Astrocyte of the cerebellum (primary cell): ENCODE measurements around the gene NFKB1.

Experiments used
- DNase-seq: peaks from one replicate; pipeline ENCODE4 v3.0.0-alpha.2; 2011; ENCODE audit warnings: low read depth
- H3K4me3 ChIP-seq: 2 replicates; pipeline ENCODE4 v1.5.1; 2011; ENCODE audit warnings: mild to moderate bottlenecking, low read depth, low read length, moderate library complexity
- CTCF ChIP-seq: IDR thresholded peaks from 2 replicates; pipeline ENCODE4 v1.5.1; 2012; ENCODE audit warnings: low read length, low read depth, moderate library complexity, mild to moderate bottlenecking; ENCODE audit errors: missing control alignments
- in situ Hi-C: cut with HindIII; loops from 2 replicates; pipeline ENCODE4 v1.10.0; 2017; ENCODE audit warnings: low sequenced_read_pairs

Gene NFKB1

GRCh38 chr4:102593147-102593546 is 92.0 kb downstream of the NFKB1 start:
- in situ Hi-C loops = no loop called here
- DNase-seq = no peak
- no peak for TF ChIP-seq CTCF
- no peak overlapping the region for H3K4me3 ChIP-seq

GRCh38 chr4:102594000-102594399 is 92.8 kb downstream of the NFKB1 start:
- in situ Hi-C loops = no loop called here

GRCh38 chr4:102596532-102596931 is 95.4 kb downstream of the NFKB1 start:
- DNase-seq = no peak
- TF ChIP-seq CTCF = no peak
- H3K4me3 ChIP-seq = no peak overlapping the region
- in situ Hi-C loops = no loop called here

More at GRCh38 chr4:102594000-102594399, 92.8 kb downstream of the NFKB1 start:
- no peak overlapping the region for H3K4me3 ChIP-seq
- TF ChIP-seq CTCF = no peak
- DNase-seq = no peak

GRCh38 chr4:102598086-102598761 is 97.1 kb downstream of the NFKB1 start:
- in situ Hi-C loops = no loop called here
- no peak for TF ChIP-seq CTCF
- no peak for DNase-seq
- no peak overlapping the region for H3K4me3 ChIP-seq

GRCh38 chr4:102598762-102599374 is 97.7 kb downstream of the NFKB1 start:
- in situ Hi-C loops = no loop called here
- DNase-seq = no peak
- no peak overlapping the region for H3K4me3 ChIP-seq
- no peak for TF ChIP-seq CTCF

GRCh38 chr4:102599455-102599854 is 98.3 kb downstream of the NFKB1 start:
- no peak for DNase-seq
- in situ Hi-C loops = no loop called here
- TF ChIP-seq CTCF = no peak
- no peak overlapping the region for H3K4me3 ChIP-seq
